Spleen (tissue), 11 donors: ENCODE results near the gene MFSD12. TPM values are rescaled to one million over a fixed set of nuclear protein-coding genes. Genes with fewer than 3 reads are reported as not detected.

Experiments
- DNase-seq: peaks from one replicate; pipeline ENCODE4 v3.0.0-alpha.2; 2020
- H3K27ac ChIP-seq, 8 donors: fragments of 200-600 bp; sonication (generic) in 7 of 8; 1 replicate in 4 of 8; 2 replicates in 4 of 8; pipeline versions ENCODE4 v1.5.0 to v1.8.0; 2016 to 2021; ENCODE audit warnings: inconsistent platforms in 4 of 8, mild to moderate bottlenecking in 4 of 8, moderate library complexity in 1 of 8
- H3K27me3 ChIP-seq, 7 donors: fragments of 200-600 bp; sonication (generic) in 6 of 7; replicated peaks in 1 of 7; 1 replicate in 4 of 7; 2 replicates in 3 of 7; pipeline versions ENCODE4 v1.5.0 to v1.8.0; 2016 to 2021; ENCODE audit warnings: inconsistent platforms in 3 of 7, mild to moderate bottlenecking in 1 of 7
- H3K36me3 ChIP-seq, 6 donors: fragments of 200-600 bp; sonication (generic) in 5 of 6; 1 replicate in 4 of 6; 2 replicates in 2 of 6; pipeline versions ENCODE4 v1.5.0 to v1.8.0; 2016 to 2021; ENCODE audit warnings: inconsistent platforms in 2 of 6
- H3K4me1 ChIP-seq, 6 donors: fragments of 200-600 bp; sonication (generic) in 5 of 6; 1 replicate in 3 of 6; 2 replicates in 3 of 6; pipeline versions ENCODE4 v1.5.0 to v1.8.0; 2016 to 2021; ENCODE audit warnings: inconsistent platforms in 3 of 6
- H3K4me3 ChIP-seq, 8 donors: fragments of 200-600 bp; sonication (generic) in 7 of 8; 1 replicate in 4 of 8; 2 replicates in 4 of 8; pipeline versions ENCODE4 v1.5.0 to v1.8.0; 2016 to 2021; ENCODE audit warnings: inconsistent platforms in 4 of 8, mild to moderate bottlenecking in 4 of 8, moderate library complexity in 2 of 8
- H3K9me3 ChIP-seq, 8 donors: fragments of 200-600 bp; sonication (generic) in 7 of 8; 1 replicate in 4 of 8; 2 replicates in 4 of 8; pipeline versions ENCODE4 v1.5.0 to v1.8.0; 2016 to 2021; ENCODE audit warnings: inconsistent platforms in 4 of 8
- CTCF ChIP-seq, 11 experiments: fragments of 200-600 bp in 7 of 11; fragments of 450-650 bp in 4 of 11; sonication (generic) in 4 of 11; IDR thresholded peaks in 8 of 11; conservative IDR thresholded peaks in 3 of 11; 1 replicate in 7 of 11; 2 replicates in 4 of 11; pipeline versions ENCODE4 v1.4.0 to v1.8.0; 2016 to 2021; ENCODE audit warnings: antibody characterized with exemption in 11 of 11, inconsistent platforms in 4 of 11, mild to moderate bottlenecking in 1 of 11
- POLR2A ChIP-seq, 3 donors: fragments of 450-650 bp; IDR thresholded peaks; one replicate each; pipeline ENCODE4 v1.5.1; 2017; ENCODE audit warnings: antibody characterized with exemption in 3 of 3, mild to moderate bottlenecking in 1 of 3
- POLR2AphosphoS5 ChIP-seq, 3 donors: sonication (generic); formaldehyde crosslinking; IDR thresholded peaks; one replicate each; pipeline ENCODE4 v1.5.1; 2017; ENCODE audit warnings: antibody characterized with exemption in 3 of 3
- WGBS, 5 donors: extraction: QIAGEN DNeasy Blood & Tissue Kit in 3 of 5; methylation state at CpG; one replicate each; pipeline versions ENCODE4 v1.1.5 to v1.1.7; 2013 to 2018; 5-methylcytosine and 5-hydroxymethylcytosine counted together
- intact Hi-C: fragments of 100-400 bp; cut with DNase I; formaldehyde crosslinking; loops from one replicate; pipeline ENCODE4 v1.15.0; 2023; ENCODE audit warnings: low total_unique reads
- polyA plus RNA-seq, 3 donors: library from polyadenylated mRNA; stranded (reverse); fragments of 200-250 nt; gene quantifications; one replicate each; pipeline ENCODE4 v1.2.1, GENCODE V29; 2013
- total RNA-seq, 7 donors: library from RNA; depleted of rRNA in 3 of 7; stranded (reverse); fragments of >200 nt in 3 of 7; fragmentation: NEBNext Ultra II Directional in 4 of 7; extraction: Animal tissue kit (Norgen Biotek cat#: 25700) in 4 of 7; gene quantifications; one replicate each; pipeline versions ENCODE4 v1.1.0 to v1.2.1, GENCODE V29; 2016 to 2021
- donor health status: healthy with polysubstance abuse.
- donor health status: DM: no; HTN: no; CAD: no; lungs with moderate emphysema.
- donor health status: DM: no; HTN: no; CAD: no.
- donor health status: Bipolar disorder and iron deficiency.
- donor health status: healthy.
- donor health status: DM: no; HTN: no; CAD: no.
- donor health status: DM: yes; HTN: yes; CAD: no.

MFSD12 gene
- total and polyA plus RNA-seq, 10 donors, result 31.0 to 131 (median 85.1) TPM

GRCh38 chr19:3521104-3521445, 36.3 kb downstream of the MFSD12 start:
- H3K4me3 ChIP-seq, result no peak overlapping the region
- WGBS, 5 donors, result 62 to 87% (median 79%) methylated on average over 7 of the region's 7 CpGs
- no peaks in the 10 kb centered on the region for H3K9me3 ChIP-seq
- no peaks in the 10 kb centered on the region for H3K27me3 ChIP-seq
- no peak overlapping the region for H3K27ac ChIP-seq
- no peak for DNase-seq
- peaks cover 1 to 77% (median 43%) of the 10 kb centered on the region in 6 donors for H3K36me3 ChIP-seq
- no peak for TF ChIP-seq POLR2AphosphoS5 (IDR thresholded peaks at IDR 0.05)
- no peak for TF ChIP-seq POLR2A (IDR thresholded peaks at IDR 0.05)
- no peak for TF ChIP-seq CTCF (IDR thresholded peaks at IDR 0.05 in 8 of 11, conservative IDR thresholded peaks at IDR 0.05 in 3 of 11)
- intact Hi-C loops, result no loop called here
- H3K4me1 ChIP-seq, result peaks cover 10 to 49% (median 19%) of the 10 kb centered on the region in 6 donors

GRCh38 chr19:3520166-3521103, 37.0 kb downstream of the MFSD12 start:
- 88 to 94% (median 88%) methylated on average over 16 to 37 of the region's 37 CpGs for WGBS, 5 donors
- Histone ChIP-seq H3K27me3 (no peaks in the 10 kb centered on the region), H3K36me3 (peaks cover 0 to 71% (median 37%) of the 10 kb centered on the region in 6 donors), H3K4me1 (peaks cover 10 to 56% (median 24%) of the 10 kb centered on the region in 6 donors), H3K9me3 (no peaks in the 10 kb centered on the region), H3K4me3 (no peak overlapping the region), H3K27ac (no peak overlapping the region)
- DNase-seq, result no peak
- intact Hi-C loops, result no loop called here
- TF ChIP-seq CTCF (IDR thresholded peaks at IDR 0.05 in 8 of 11, conservative IDR thresholded peaks at IDR 0.05 in 3 of 11) (no peak), POLR2A (IDR thresholded peaks at IDR 0.05) (no peak), POLR2AphosphoS5 (IDR thresholded peaks at IDR 0.05) (peak in 1 of 3 donors; percentile 8)

GRCh38 chr19:3519126-3519525, 38.3 kb downstream of the MFSD12 start:
- 86 to 93% (median 90%) methylated on average over 17 to 18 of the region's 18 CpGs for WGBS, 5 donors
- Histone ChIP-seq H3K4me3 (no peak overlapping the region), H3K9me3 (no peaks in the 10 kb centered on the region), H3K36me3 (peaks cover 0 to 68% (median 30%) of the 10 kb centered on the region in 6 donors), H3K27me3 (no peaks in the 10 kb centered on the region), H3K4me1 (peaks cover 10 to 69% (median 29%) of the 10 kb centered on the region in 6 donors), H3K27ac (no peak overlapping the region)
- intact Hi-C loops, result no loop called here
- TF ChIP-seq POLR2A (IDR thresholded peaks at IDR 0.05) (no peak), POLR2AphosphoS5 (IDR thresholded peaks at IDR 0.05) (peak in 1 of 3 donors; percentile 20), CTCF (IDR thresholded peaks at IDR 0.05 in 8 of 11, conservative IDR thresholded peaks at IDR 0.05 in 3 of 11) (no peak)
- no peak for DNase-seq

- no peak for TF ChIP-seq CTCF (IDR thresholded peaks at IDR 0.05 in 8 of 11, conservative IDR thresholded peaks at IDR 0.05 in 3 of 11)
- no peak for TF ChIP-seq POLR2A (IDR thresholded peaks at IDR 0.05)
- TF ChIP-seq POLR2AphosphoS5 (IDR thresholded peaks at IDR 0.05), result no peak
- peaks cover 0 to 68% (median 25%) of the 10 kb centered on the region in 6 donors for H3K36me3 ChIP-seq
- no peak overlapping the region for H3K27ac ChIP-seq
- H3K4me1 ChIP-seq, result peaks cover 10 to 73% (median 29%) of the 10 kb centered on the region in 6 donors
- no peak for DNase-seq
- 88 to 96% (median 91%) methylated on average over 2 of the region's 2 CpGs for WGBS, 5 donors
- H3K27me3 ChIP-seq, result no peaks in the 10 kb centered on the region
- no peak overlapping the region for H3K4me3 ChIP-seq
- intact Hi-C loops, result no loop called here
- no peaks in the 10 kb centered on the region for H3K9me3 ChIP-seq
These were observed 38.7 kb downstream of the MFSD12 start for GRCh38 chr19:3518659-3519058.
